GM21360 (cell line): ENCODE data around the gene ARID1B.

Experiments used
- ATAC-seq: cut with Tn5 transposase; IDR thresholded peaks from one replicate; pipeline ENCODE4 v1.9.1; 2021; ENCODE audit warnings: mild to moderate bottlenecking, moderate library complexity; ENCODE audit not compliant: unreplicated experiment

The ARID1B gene

GRCh38 chr6:157065366-157065765 is 288.2 kb downstream of the ARID1B start:
- no peak for ATAC-seq

GRCh38 chr6:157066781-157067491 is 289.8 kb downstream of the ARID1B start:
- ATAC-seq: no peak

DNA sequence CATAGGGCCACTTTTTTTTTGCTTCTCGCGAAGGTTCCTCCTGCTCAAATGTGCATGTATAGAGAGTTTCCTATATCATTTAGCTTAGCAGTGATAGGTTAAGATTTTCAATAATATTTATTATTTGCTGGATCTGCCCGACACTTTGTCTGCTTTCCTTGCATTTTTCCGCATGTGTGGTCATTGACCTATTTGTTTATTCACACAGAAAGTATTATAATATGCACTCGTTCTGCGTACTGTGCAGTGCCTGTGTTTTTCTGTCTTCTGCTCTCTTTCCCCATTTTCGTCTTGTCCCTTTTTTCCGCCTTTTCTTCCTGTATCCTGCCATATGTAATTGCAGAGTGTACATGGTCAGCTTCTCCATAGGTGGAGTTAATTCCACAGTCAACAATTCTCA is 290.3 kb downstream of the ARID1B start:
- no peak for ATAC-seq

GRCh38 chr6:157068691-157069324 is 291.6 kb downstream of the ARID1B start:
- ATAC-seq: peak; percentile 97

GRCh38 chr6:157069585-157069984 is 292.4 kb downstream of the ARID1B start:
- no peak for ATAC-seq

- ATAC-seq: no peak
These were observed 293.4 kb downstream of the ARID1B start for GRCh38 chr6:157070403-157071107.

DNA sequence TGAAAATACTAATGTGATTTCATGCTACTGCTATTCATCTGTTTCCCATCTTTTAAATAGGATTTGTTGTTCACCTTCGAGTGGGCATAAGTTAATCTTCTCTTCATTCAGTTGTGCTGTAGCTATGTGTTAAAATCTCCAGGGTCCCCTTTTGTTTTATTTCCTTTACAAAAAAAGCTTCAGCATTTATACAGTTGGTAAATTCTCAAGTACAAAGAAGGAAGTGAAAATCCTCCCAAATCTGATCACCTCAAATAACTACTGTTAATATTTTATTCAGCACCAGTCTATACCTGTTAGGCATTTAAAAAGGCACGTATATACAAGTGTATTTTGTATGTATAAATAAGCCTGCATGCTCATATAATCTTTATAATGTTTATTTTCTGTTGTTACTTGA is 294.9 kb downstream of the ARID1B start:
- no peak for ATAC-seq

DNA sequence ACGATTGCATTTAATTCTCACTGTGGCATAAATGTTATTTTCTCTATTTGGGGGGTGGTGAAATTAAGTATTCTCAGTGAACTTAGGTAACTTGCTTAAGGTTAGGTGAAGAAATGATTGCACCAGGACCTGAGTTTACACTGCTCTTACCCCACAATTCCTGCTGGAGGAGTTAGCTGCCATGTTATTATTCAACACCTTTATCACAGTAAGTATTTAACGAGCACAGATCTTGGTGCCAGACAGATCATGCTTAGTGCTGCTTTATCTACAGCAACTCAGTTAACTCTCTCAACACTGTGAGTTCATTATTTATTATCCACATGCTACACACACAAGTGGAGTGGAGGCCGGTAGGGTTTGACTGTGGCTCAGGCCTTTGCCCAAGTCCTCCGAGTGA is 296.4 kb downstream of the ARID1B start:
- no peak for ATAC-seq

- no peak for ATAC-seq
These were observed 297.8 kb downstream of the ARID1B start for GRCh38 chr6:157074969-157075368.

DNA sequence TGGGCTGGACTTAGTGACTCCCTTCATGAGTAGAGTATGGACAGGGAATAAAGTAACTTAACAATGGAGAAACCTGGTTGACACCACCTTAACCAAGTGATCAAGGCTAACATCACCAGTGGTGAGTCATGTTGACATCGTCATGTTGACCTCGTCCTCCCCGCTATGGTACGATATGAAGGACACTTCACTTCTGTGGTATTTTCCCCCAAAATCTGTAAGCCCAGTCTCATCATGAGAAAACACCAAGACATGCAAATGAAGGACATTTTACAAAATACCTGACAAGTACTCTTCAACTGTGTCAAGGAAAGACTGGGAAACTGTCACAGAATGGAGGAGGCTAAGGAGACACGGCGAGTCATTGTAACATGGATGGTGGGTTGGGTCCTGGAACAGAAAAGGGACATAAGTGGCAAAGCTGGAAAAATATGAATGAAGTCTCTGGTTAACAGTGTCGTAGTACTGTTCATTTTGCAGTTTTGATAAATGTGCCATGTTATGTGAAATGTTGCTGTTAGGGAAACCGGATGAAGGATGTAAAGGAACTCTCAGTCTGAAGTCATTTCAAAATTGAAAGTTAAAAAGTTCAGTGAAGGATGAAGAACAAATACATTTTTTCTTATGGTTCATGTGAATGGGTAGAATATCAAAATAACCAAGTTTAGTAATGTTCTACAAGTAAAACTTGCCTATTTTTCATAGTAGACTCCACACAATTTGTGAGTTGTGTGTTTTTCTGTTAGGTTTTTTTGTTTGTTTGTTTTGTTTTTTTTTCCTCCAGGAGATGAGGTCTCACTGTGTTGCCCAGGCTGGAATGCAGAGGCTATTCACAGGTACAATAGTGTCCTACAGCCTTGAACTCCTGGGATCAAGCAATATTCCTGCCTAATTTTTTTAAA is 298.6 kb downstream of the ARID1B start:
- ATAC-seq: peak; percentile 92

DNA sequence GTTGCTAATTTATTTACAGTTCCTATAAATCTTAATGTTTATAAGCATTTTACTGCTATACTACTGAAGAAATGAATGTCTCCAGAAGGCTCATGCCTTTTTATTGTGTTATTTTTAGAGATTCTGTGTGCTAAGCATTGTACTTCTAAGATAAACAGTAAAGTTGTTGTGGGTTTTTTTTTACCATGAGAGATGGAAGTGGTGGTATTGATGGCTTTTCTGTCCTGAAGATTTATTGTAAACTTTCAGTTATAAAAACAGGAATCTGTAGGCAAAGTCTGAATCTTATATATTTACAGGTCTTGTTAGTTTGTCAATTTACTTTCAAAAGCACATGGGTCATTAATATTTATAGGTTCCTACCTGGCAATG is 299.3 kb downstream of the ARID1B start:
- ATAC-seq: no peak

GRCh38 chr6:157077251-157077650 is 300.1 kb downstream of the ARID1B start:
- no peak for ATAC-seq

DNA sequence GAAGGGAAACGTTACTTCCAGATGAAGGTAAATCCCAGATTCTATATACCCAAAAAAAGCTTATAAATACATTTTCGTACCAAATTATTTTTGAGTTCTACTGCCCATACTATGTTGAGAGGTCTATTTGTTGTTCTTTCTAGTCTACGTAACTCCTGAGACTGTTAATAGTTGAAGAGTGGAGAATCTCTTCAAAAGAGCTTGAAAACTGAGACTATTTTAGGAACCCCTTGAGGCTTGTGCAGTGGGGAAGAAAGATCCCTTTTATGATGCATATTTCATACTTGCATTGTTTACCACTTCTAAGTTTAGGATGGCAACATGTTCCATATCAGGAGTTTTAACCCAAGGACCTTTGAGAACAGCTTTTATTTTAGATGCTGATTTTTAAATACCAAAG is 301.1 kb downstream of the ARID1B start:
- ATAC-seq: no peak

DNA sequence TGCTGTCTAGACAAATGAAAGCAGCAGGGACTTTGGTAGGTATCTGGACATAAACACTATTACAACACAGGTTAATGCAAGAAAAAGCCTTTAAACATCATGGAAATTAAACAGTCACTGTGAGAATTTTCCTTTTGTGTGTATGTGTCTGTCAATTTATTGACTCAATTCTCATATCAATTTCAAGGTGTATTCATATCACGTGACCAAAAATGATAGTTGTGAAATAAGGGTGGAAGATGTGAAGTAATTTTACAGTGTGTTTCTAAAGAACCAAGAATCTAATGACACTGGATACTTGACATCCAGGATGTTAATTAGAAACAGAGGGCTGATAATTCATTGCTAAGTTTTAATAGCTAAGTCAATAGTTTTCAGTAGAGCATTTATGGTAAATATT is 302.1 kb downstream of the ARID1B start:
- ATAC-seq: no peak

GRCh38 chr6:157079771-157080170 is 302.6 kb downstream of the ARID1B start:
- ATAC-seq: no peak

DNA sequence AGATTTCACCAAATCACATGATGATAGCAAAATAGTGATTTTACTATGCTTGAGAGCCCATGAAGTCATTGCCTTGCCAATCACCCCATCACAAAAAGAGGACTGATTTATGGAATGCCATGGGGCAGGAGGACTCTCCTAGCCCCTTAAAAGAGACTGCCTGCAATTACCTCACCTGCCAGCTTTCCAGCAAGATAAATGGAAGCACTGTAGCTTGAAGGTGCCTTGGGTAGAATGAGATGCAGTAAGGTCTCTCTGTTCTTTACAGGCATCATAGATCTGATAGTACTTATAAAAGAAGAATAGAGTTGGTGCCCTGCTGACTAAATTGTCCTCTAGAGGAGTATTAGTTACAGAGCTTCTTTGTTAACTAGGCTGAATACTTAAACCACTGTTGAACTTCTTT is 303.8 kb downstream of the ARID1B start:
- no peak for ATAC-seq

- ATAC-seq: no peak
These were observed 306.2 kb downstream of the ARID1B start for GRCh38 chr6:157083343-157083742.

- no peak for ATAC-seq
These were observed 309.5 kb downstream of the ARID1B start for GRCh38 chr6:157086632-157087031.

DNA sequence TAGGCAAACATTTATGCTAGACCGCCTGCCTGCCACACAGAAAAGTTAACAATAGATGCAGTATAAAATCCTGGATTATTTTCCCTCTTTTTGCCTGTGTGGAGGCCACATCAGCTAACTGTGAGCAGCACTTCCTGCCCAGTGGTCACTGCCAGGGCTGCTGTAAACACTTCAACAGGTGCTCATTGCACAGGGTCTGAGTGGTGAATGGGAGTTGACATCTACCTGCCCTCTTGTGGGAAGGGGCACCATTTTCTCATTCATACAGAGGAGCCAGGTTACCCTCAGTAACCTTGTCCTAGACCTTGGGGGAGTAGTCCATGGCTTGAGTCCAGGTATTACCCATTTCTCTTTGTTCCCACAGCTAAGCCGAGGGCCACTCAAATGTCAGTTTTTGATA is 310.8 kb downstream of the ARID1B start:
- ATAC-seq: no peak

- no peak for ATAC-seq
These were observed 311.7 kb downstream of the ARID1B start for GRCh38 chr6:157088841-157089240.

DNA sequence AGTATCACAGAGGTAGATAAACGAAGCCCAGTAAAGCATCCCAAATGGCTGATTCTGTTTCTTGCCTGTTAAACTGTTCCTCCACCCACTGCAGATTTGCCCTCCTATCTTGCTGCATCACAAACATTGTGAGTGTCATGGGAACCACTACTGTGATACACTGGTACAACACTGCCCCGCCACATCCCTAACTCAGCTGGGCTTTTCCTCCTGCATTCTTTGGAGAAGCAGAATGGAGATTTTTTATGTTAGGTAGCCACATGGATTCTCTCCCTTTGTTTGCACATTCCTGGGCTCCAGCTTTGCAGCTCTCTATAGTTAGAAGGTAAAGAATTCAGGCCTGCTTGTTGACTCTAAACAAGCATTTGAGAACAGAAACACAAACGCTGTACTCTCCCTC is 312.1 kb downstream of the ARID1B start:
- no peak for ATAC-seq
